KMS-11 (cell line): ENCODE data around the gene AIM2.

Source experiments
- H2AFZ ChIP-seq: fragments of 200-600 bp; sonication (generic); 2 replicates; pipeline ENCODE4 v1.6.1; 2016; ENCODE audit warnings: antibody characterized with exemption, mixed run types, low read depth
- H3K27ac ChIP-seq: fragments of 200-600 bp; sonication (generic); 2 replicates; pipeline ENCODE4 v1.6.1; 2016; ENCODE audit warnings: mild to moderate bottlenecking, mixed run types
- H3K27me3 ChIP-seq: fragments of 200-600 bp; sonication (generic); 2 replicates; pipeline ENCODE4 v1.6.1; 2017; ENCODE audit warnings: mild to moderate bottlenecking, low read depth, mixed run types, moderate library complexity; ENCODE audit not compliant: insufficient read depth
- H3K36me3 ChIP-seq: fragments of 200-600 bp; sonication (generic); 2 replicates; pipeline ENCODE4 v1.6.1; 2017; ENCODE audit warnings: mild to moderate bottlenecking, mixed run types; ENCODE audit not compliant: insufficient read depth
- H3K4me1 ChIP-seq: fragments of 200-600 bp; sonication (generic); 2 replicates; pipeline ENCODE4 v1.6.1; 2016; ENCODE audit warnings: mild to moderate bottlenecking, low read depth, mixed run types; ENCODE audit not compliant: poor library complexity, severe bottlenecking
- H3K4me2 ChIP-seq: fragments of 200-600 bp; sonication (generic); 2 replicates; pipeline ENCODE4 v1.7.0; 2016; ENCODE audit warnings: mild to moderate bottlenecking, mixed run types
- H3K4me3 ChIP-seq: fragments of 200-600 bp; sonication (generic); IDR thresholded peaks from 2 replicates; pipeline ENCODE4 v1.6.1; 2017; ENCODE audit warnings: low read depth, low read length, mixed read lengths; ENCODE audit not compliant: insufficient read depth
- H3K79me2 ChIP-seq: fragments of 200-600 bp; sonication (generic); 2 replicates; pipeline ENCODE4 v1.6.1; 2016; ENCODE audit warnings: low read depth, mixed run types; ENCODE audit not compliant: insufficient read depth
- H3K9ac ChIP-seq: fragments of 200-600 bp; sonication (generic); 2 replicates; pipeline ENCODE4 v1.6.1; 2016; ENCODE audit warnings: mild to moderate bottlenecking, mixed run types
- H4K20me1 ChIP-seq: fragments of 200-600 bp; sonication (generic); 2 replicates; pipeline ENCODE4 v1.6.1; 2016; ENCODE audit warnings: mild to moderate bottlenecking, mixed run types; ENCODE audit not compliant: insufficient read depth
- TF ChIP-seq, protein P1 (sequence below): fragments of 200-600 bp; sonication (generic); conservative IDR thresholded peaks from 2 replicates; pipeline ENCODE4 v1.6.1; 2017; ENCODE audit warnings: low read depth, mild to moderate bottlenecking, antibody characterized with exemption, low read length, moderate library complexity, mixed read lengths

AIM2 gene

GRCh38 chr1:159012495-159012894 is 64.1 kb downstream of the AIM2 start:
- TF ChIP-seq, protein P1, sequence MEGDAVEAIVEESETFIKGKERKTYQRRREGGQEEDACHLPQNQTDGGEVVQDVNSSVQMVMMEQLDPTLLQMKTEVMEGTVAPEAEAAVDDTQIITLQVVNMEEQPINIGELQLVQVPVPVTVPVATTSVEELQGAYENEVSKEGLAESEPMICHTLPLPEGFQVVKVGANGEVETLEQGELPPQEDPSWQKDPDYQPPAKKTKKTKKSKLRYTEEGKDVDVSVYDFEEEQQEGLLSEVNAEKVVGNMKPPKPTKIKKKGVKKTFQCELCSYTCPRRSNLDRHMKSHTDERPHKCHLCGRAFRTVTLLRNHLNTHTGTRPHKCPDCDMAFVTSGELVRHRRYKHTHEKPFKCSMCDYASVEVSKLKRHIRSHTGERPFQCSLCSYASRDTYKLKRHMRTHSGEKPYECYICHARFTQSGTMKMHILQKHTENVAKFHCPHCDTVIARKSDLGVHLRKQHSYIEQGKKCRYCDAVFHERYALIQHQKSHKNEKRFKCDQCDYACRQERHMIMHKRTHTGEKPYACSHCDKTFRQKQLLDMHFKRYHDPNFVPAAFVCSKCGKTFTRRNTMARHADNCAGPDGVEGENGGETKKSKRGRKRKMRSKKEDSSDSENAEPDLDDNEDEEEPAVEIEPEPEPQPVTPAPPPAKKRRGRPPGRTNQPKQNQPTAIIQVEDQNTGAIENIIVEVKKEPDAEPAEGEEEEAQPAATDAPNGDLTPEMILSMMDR = no peak
- Histone ChIP-seq H3K79me2 (peaks cover 26% of the 10 kb centered on the region), H4K20me1 (no peaks in the 10 kb centered on the region), H2AFZ (no peak overlapping the region), H3K9ac (no peak overlapping the region), H3K36me3 (peaks cover 6% of the 10 kb centered on the region; the same call in 1 of the 2 replicates), H3K4me2 (peak overlapping the region; percentile 82), H3K4me1 (peaks cover 41% of the 10 kb centered on the region), H3K27ac (no peak overlapping the region), H3K27me3 (no peaks in the 10 kb centered on the region; the same call in 1 of the 2 replicates), H3K4me3 (no peak overlapping the region)
